Hepatocyte (in vitro differentiated cells): ENCODE data around the gene UQCRHL. TPM values are rescaled to one million over a fixed set of nuclear protein-coding genes. Genes with fewer than 3 reads are reported as not detected.

ENCODE experiments used
- DNase-seq: peaks from one replicate; pipeline ENCODE4 v3.0.0-alpha.2; 2016; ENCODE audit warnings: low spot score
- H2AFZ ChIP-seq: fragments of 200-600 bp; sonication (generic); 2 replicates; pipeline ENCODE4 v1.6.0; 2016; ENCODE audit warnings: antibody characterized with exemption, mild to moderate bottlenecking
- H3K27ac ChIP-seq: fragments of 200-600 bp; sonication (generic); 2 replicates; pipeline ENCODE4 v1.5.1; 2016; ENCODE audit warnings: mild to moderate bottlenecking
- H3K27me3 ChIP-seq: fragments of 200-600 bp; sonication (generic); 2 replicates; pipeline ENCODE4 v1.6.1; 2016
- H3K36me3 ChIP-seq: fragments of 200-600 bp; sonication (generic); replicated peaks from 2 replicates; pipeline ENCODE4 v1.5.1; 2016; ENCODE audit warnings: low read depth; ENCODE audit not compliant: insufficient read depth
- H3K4me1 ChIP-seq: fragments of 200-600 bp; sonication (generic); 2 replicates; pipeline ENCODE4 v1.5.1; 2016; ENCODE audit warnings: mild to moderate bottlenecking, moderate library complexity; ENCODE audit not compliant: insufficient read depth
- H3K4me2 ChIP-seq: fragments of 200-600 bp; sonication (generic); 2 replicates; pipeline ENCODE4 v1.6.0; 2016
- H3K4me3 ChIP-seq: fragments of 200-600 bp; sonication (generic); 2 replicates; pipeline ENCODE4 v1.5.1; 2016; ENCODE audit warnings: mild to moderate bottlenecking
- H3K79me2 ChIP-seq: fragments of 200-600 bp; sonication (generic); 2 replicates; pipeline ENCODE4 v1.6.0; 2017; ENCODE audit warnings: mild to moderate bottlenecking
- H3K9me2 ChIP-seq: fragments of 200-600 bp; sonication (generic); replicated peaks from 2 replicates; pipeline ENCODE4 v1.6.0; 2017; ENCODE audit warnings: mild to moderate bottlenecking; ENCODE audit not compliant: insufficient read depth
- H3K9me3 ChIP-seq: fragments of 200-600 bp; sonication (generic); 2 replicates; pipeline ENCODE4 v1.5.1; 2016; ENCODE audit warnings: low read depth, mild to moderate bottlenecking
- H4K20me1 ChIP-seq: fragments of 200-600 bp; sonication (generic); 2 replicates; pipeline ENCODE4 v1.6.0; 2016; ENCODE audit warnings: mild to moderate bottlenecking; ENCODE audit not compliant: insufficient read depth, poor library complexity, severe bottlenecking
- CTCF ChIP-seq: fragments of 200-600 bp; sonication (generic); IDR thresholded peaks from 2 replicates; pipeline ENCODE4 v1.5.1; 2016; ENCODE audit warnings: antibody characterized with exemption, mild to moderate bottlenecking; ENCODE audit not compliant: poor library complexity
- EZH2 ChIP-seq: fragments of 200-600 bp; sonication (generic); IDR thresholded peaks from 2 replicates; pipeline ENCODE4 v1.6.1; 2016; ENCODE audit warnings: antibody characterized with exemption, mild to moderate bottlenecking, borderline replicate concordance
- EZH2phosphoT487 ChIP-seq: fragments of 200-600 bp; sonication (generic); IDR thresholded peaks from one replicate; pipeline ENCODE4 v1.6.1; 2018; ENCODE audit warnings: antibody characterized with exemption, mild to moderate bottlenecking, low read depth, moderate library complexity; ENCODE audit not compliant: unreplicated experiment, severe bottlenecking
- WGBS: methylation state at CpG from one replicate; pipeline ENCODE4 v1.1.6; 2016; ENCODE audit warnings: low lambda C conversion rate; ENCODE audit errors: missing lambda C conversion rate; 5-methylcytosine and 5-hydroxymethylcytosine counted together
- polyA plus RNA-seq: library from polyadenylated mRNA; unstranded; fragments of >200 nt; fragmentation: Nextera tagmentation; extraction: Ambion mirVana; gene quantifications from 2 replicates; pipeline ENCODE4 v1.2.1, GENCODE V29; 2016
- total RNA-seq: library from RNA; depleted of rRNA; stranded (reverse); fragments of >200 nt; gene quantifications from 2 replicates; pipeline ENCODE4 v1.2.3, GENCODE V29; 2014

UQCRHL gene
- total and polyA plus RNA-seq, 2 experiments from 2014 or later = 1.0 to 2.6 TPM

DNA sequence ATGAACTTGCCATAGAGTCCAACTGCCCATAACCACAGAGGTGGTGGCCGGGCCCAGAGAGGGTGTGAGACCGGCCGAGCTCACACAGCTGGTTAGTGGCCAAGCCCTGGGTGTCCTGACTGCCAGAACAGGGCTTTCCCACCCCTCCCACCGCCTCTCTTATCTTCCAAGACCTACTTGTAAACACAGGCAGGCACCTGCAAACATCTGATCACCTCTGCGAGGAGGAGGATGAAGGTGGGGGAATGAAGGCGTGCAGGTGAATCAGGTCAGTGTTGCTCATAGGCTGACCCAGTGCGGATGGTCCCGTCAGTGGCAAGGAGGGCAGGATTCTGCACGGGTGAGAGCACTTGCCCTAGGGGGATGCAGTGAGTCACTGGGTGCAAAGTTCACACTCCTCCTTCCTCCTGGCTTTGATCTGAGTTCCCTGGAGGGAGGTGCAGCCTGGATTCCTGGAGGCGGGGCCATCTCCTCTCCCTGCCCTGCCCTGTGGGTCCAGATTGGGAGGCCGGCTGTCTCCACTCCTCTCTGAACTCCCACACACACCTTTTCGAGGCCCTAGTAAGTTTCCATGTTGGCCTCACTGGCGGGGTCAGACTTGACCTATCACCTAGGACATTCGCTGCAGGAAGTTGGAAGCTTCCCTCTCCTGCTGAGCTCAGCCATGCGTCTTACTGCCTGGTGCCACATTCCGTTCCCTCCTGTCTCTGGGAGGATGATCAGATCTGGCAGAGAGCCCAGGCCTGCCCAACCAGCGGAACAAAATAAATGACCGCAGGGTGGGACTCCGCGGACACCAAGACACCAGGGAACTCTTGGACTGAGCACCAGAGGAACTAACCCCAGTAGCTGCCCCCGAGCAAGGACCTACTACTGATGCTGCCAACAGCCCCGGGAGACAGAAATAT, 7.3 kb downstream of the UQCRHL start:
- Histone ChIP-seq H3K27me3 (no peaks in the 10 kb centered on the region), H3K4me1 (peaks cover 41% of the 10 kb centered on the region), H3K9me2 (no peaks in the 10 kb centered on the region), H4K20me1 (no peaks in the 10 kb centered on the region), H3K36me3 (no peaks in the 10 kb centered on the region), H2AFZ (no peak overlapping the region), H3K9me3 (no peaks in the 10 kb centered on the region), H3K4me2 (peak overlapping the region; percentile 59), H3K79me2 (no peaks in the 10 kb centered on the region), H3K4me3 (no peak overlapping the region), H3K27ac (peak overlapping the region; percentile 92)
- peak; percentile 91 for DNase-seq
- TF ChIP-seq EZH2phosphoT487 = no peak
- WGBS = 31% methylated on average over 22 of the region's 22 CpGs

DNA sequence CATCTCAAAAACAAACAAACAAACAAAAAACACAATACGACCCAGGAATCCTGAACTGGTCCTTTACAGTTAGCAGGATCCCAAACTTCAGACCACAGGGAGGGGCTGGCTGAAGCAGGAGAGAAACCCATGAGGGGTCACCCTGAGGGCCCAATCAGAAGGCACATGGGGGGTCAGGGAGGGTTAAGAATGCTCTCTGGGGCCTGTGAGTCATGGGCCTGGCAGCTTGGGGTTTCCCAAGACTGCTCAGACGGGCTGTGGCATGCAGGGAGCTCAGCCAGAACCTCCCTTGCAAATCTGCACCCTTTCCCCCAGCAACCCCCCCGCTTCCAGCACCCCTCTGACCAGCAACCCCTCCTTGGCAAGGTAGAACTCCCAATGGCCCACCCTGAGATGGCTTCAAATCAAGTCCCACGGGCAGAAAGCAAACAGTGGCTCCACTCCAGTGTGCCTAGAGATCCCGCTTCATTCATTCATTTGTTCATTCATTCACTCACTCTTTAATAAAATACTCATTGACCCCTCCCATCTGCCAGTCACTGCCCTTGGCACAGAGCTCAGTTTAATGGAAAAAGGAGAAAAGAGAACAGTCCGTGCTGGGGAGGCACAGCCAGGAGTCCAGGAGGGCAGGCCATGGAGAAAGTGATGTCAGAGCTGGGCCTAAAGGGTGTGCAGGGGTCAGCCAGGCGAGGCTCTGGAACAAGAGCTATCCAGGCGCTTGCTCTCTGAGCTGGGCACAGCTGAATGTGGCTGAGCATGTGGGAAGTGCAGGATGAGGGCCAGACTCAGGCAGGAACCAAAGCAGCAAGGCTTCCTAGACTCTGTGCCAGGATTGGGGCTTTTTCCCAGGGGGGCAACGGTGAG, 8.2 kb downstream of the UQCRHL start:
- H3K9me3 ChIP-seq = no peaks in the 10 kb centered on the region
- H4K20me1 ChIP-seq = no peaks in the 10 kb centered on the region
- TF ChIP-seq EZH2 (no peak), CTCF (no peak), EZH2phosphoT487 (no peak)
- peak overlapping the region; percentile 92 for H3K27ac ChIP-seq
- H3K79me2 ChIP-seq = no peaks in the 10 kb centered on the region
- H3K4me1 ChIP-seq = peaks cover 48% of the 10 kb centered on the region
- no peak overlapping the region for H3K4me3 ChIP-seq
- H3K36me3 ChIP-seq = no peaks in the 10 kb centered on the region
- 80% methylated on average over 8 of the region's 9 CpGs for WGBS
- H3K27me3 ChIP-seq = no peaks in the 10 kb centered on the region
- DNase-seq = peak; percentile 87
- no peaks in the 10 kb centered on the region for H3K9me2 ChIP-seq
- no peak overlapping the region for H2AFZ ChIP-seq
- H3K4me2 ChIP-seq = peak overlapping the region; percentile 59

DNA sequence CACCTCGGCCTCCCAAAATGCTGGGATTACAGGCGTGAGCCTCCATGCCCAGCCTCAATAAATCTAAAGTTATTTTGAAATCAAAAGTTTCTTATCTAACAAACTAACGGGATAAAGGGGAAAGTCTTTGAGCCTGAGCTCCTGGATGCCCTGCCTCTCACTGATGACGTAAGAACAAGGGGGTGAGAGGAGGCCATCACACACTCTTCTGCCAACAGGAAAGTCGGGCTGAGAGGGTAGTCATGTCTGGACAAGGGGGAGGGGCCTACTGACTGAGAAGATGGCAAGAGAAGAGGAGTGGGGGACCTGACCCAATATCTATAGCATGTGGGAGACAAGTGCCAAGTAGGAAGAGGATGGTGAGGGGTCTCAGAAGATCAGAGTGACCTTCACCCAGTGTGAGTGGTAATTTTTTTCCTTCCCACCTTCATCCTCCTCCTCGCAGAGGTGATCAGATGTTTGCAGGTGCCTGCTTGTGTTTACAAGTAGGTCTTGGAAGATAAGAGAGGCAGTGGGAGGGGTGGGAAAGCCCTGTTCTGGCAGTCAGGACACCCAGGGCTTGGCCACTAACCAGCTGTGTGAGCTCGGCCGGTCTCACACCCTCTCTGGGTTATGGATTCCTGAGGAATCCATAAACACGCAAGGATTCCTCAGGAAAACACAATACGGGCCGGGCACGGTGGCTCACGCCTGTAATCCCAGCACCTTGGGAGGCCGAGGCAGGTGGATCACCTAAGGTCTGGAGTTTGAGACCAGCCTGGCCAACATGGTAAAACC, 9.6 kb downstream of the UQCRHL start:
- Histone ChIP-seq H3K27ac (peak overlapping the region; percentile 92), H3K9me3 (no peaks in the 10 kb centered on the region), H3K4me1 (peaks cover 57% of the 10 kb centered on the region), H3K4me2 (no peak overlapping the region), H2AFZ (no peak overlapping the region), H3K27me3 (no peaks in the 10 kb centered on the region), H3K9me2 (no peaks in the 10 kb centered on the region), H3K36me3 (no peaks in the 10 kb centered on the region), H3K4me3 (no peak overlapping the region), H4K20me1 (no peaks in the 10 kb centered on the region), H3K79me2 (no peaks in the 10 kb centered on the region)
- 75% methylated on average over 14 of the region's 14 CpGs for WGBS
- no peak for DNase-seq
- TF ChIP-seq EZH2phosphoT487 = no peak
- no peak for TF ChIP-seq CTCF
- no peak for TF ChIP-seq EZH2
